HG03571 (cell line): ENCODE results near the gene MRPS31.
"Not testable (repeated sequence)": the region's sequence is repeated elsewhere in the genome, so short reads cannot be mapped to it uniquely, and the experiment has no call there.

ENCODE experiments used
- ATAC-seq: cut with Tn5 transposase; IDR thresholded peaks from one replicate; pipeline ENCODE4 v1.9.1; 2021; ENCODE audit not compliant: unreplicated experiment

MRPS31 gene

DNA sequence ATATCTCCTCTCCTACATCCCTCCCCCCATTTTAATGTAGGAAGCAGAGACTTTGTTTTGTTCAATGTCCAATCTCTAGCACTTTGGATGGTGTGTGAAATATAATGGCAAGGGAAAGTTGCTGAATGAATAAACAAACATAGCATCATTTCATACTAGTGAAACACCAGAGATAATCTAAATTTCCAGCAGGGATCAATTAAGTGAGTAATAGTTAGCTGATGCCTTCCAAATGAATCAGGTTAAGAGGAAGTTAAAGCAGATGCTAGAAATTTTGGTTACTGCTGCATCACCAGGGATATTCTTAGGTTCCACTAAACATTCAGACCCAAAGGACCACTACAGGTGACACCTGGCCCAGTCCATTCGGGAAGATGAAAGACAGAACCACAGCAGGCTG lies 8.1 kb downstream of the MRPS31 start:
- no peak for ATAC-seq

- ATAC-seq = no peak
Measured at GRCh38 chr13:40758811-40759210, 12.2 kb downstream of the MRPS31 start.

- peak; percentile 68 for ATAC-seq
Measured at GRCh38 chr13:40756042-40756441, 14.9 kb downstream of the MRPS31 start.

- ATAC-seq = no peak
Measured at GRCh38 chr13:40755082-40755700, 15.8 kb downstream of the MRPS31 start.

GRCh38 chr13:40749327-40749726 lies 21.7 kb downstream of the MRPS31 start:
- no peak for ATAC-seq

- ATAC-seq = not testable (repeated sequence)
Measured at GRCh38 chr13:40735232-40735548, 35.8 kb downstream of the MRPS31 start.

- ATAC-seq = not testable (repeated sequence)
Measured at GRCh38 chr13:40734536-40735231, 36.3 kb downstream of the MRPS31 start.

DNA sequence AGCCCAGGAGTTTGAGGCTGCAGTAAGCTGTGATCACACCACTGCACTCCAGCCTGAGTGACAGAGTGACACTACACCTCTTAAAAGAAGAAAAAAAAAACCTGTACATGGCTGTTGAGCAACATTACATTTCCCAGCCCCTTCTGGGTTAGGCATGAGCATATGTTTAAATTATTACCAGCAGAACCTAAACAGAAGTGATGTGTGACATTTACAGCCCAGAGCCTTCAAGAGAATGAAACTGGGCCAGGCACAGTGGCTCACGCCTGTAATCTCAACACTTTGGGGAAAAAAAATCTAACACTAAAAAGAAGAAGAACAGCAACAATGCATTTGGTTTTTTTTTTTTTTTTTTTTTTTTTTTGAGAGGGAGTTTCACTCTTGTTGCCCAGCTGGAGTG lies 38.3 kb downstream of the MRPS31 start:
- ATAC-seq = no peak

GRCh38 chr13:40728595-40728994 lies 42.4 kb downstream of the MRPS31 start:
- no peak for ATAC-seq

DNA sequence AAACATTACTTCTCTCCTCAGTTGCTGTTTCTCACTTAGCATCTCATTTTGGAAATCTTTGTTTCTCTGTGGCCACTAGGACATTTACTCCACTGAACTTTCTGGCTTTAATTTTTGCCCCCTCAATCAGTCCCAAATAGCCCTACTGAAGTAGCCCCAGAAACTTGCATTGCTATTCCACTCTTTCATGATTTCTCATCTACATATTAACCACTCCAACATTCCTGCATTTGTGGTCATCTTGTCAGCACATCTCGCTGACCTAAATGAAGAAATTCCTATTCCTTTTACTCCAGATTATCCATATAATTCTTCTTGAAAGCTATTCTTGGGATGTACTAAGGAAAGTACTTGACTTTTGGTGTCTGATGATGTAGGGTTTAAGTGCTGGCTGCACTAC lies 56.6 kb downstream of the MRPS31 start:
- not testable (repeated sequence) for ATAC-seq

DNA sequence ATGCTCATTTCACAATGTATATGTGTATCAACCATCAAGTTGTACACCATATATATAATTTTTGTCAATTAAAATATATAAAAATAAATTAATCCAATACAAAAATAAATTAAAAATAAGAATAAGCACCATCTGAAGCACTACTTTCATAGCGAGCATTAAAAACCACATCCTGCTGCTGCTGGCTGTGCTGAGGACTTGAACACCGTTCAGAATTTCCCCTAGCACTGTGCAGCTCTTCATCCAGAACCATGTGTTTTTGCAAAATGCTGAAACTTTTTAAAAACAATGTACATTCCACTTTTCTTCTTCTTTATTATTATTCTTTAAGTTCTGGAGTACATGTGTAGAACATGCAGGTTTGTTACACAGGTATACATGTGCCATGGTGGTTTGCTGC lies 64.6 kb downstream of the MRPS31 start:
- no peak for ATAC-seq

DNA sequence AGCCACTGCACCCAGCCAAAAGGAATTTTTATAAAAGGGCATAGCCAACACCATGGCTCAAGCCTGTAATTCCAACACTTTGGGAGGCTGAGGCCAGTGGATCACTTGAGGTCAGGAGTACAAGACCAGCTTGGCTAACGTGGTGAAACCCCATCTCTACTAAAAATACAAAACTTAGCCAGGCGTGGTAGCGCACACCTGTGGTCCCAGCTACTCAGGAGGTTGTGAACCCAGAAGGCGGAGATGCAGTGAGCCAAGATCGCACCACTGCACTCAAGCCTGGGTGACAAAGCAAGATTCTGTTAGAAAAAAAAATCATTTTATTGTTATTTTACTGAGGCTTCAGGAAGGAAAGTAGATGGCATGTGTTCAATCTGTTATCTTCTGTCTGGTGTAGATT lies 73.3 kb downstream of the MRPS31 start:
- ATAC-seq = peak; percentile 69

DNA sequence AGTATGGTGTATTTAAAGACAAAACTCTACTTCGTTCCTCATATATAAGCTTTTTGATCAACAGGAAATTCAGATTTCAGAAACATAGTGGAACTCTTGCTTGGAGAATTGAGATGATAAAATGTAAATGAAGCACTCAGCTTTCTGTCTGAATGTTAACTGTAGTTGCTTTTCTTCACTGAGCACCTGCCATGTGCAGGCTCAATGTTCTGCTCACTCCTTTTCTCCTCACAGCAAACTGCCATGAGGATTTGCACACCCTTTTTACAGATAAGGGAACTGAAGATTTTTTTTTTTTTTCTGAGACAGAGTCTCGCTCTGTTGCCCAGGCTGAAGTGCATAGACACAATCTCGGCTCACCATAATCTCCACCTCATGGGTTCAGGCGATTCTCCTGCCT lies 76.6 kb downstream of the MRPS31 start:
- ATAC-seq = no peak

- ATAC-seq = peak; percentile 32
Measured at GRCh38 chr13:40692946-40693345, 78.0 kb downstream of the MRPS31 start.

DNA sequence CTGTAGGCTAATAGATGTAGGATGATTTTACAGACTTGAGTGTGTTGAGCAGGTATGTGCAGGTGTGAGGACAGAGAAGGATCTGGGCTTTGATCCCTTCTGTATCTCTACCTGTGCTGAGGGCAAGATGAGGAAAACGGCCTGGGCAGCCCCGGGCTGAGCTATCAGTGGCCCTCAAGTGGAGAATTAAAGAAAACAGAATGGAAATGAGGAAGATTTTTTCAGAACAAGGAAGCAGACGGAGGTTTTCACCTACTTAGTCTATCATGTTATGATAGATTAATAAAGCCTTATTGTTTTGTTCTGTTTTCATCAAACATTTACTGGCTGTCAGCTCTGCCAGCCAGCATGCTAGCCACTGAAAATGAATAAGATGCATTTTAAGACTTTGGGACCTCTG lies 82.2 kb downstream of the MRPS31 start:
- ATAC-seq = no peak

DNA sequence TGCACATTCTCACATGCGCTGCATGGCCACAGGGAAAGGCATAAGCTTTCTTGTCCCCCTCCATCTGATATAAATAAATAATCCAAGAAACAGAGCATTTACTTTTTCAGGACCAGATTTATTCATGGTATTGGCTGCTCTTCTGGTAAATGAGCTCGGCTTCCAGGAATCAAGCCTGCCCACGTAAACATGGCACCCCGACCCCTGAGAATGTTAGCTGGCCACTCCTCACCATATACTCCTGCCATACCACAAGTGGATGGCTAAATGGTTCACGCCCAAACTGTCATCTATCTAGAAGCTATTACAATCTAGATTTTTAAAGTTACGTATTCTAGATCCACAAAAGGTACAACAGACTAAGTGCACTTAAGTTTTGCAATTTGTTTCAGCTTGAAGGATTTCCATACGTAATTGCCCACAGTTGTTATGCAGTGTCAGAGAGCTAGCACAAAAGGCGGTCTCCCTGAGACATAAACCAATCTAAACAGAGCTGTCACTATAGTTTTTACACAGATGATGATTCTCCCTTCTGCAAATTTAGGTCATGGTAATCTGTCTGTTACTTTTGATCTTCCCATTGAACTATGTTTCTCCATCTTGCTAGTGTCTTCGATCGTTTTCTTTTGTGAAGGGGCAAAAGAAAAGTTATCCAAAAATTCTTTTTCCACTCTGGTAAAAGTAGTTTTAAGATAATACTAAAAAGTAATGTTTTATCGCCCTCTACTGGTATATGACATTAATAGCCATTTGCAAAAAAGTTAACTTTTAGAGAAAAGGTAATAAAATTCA lies 88.3 kb downstream of the MRPS31 start:
- no peak for ATAC-seq

DNA sequence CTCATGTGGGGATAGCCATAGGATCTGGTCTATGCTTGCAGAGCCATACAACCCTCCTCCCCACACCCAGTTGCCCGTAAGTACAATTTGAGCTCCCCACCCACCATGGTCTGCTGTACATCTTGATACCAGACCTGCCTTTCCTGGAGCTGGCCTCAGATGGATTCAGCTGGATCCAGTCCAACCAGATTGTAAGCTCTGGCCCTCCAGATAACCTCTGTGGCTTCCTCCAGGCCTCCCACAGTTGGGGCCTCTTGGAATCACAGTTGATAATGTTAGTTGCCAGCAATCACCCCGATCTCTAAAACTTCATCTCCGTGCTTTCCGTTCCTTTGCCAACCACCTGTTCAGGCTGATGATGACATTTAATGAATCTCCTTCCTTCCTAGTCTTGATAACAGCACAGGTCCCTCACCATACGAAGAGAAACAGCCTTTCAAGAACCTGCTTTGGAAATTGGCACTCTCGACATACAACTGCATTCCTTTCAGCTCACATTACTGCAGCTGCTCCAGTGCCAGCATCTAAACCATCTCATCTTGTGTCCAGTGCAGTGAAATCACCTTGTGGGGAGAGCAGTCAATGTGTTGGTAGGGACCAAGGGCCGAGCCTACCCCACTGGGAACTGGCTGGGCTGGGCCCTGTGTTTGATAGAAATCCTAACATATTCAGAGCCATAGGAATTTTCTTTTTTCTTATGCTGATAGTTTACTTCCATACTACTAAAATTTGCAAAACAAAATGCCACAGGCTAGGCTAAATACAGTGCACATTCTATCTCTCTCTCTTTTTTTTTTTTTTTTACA lies 89.4 kb downstream of the MRPS31 start:
- ATAC-seq = no peak

DNA sequence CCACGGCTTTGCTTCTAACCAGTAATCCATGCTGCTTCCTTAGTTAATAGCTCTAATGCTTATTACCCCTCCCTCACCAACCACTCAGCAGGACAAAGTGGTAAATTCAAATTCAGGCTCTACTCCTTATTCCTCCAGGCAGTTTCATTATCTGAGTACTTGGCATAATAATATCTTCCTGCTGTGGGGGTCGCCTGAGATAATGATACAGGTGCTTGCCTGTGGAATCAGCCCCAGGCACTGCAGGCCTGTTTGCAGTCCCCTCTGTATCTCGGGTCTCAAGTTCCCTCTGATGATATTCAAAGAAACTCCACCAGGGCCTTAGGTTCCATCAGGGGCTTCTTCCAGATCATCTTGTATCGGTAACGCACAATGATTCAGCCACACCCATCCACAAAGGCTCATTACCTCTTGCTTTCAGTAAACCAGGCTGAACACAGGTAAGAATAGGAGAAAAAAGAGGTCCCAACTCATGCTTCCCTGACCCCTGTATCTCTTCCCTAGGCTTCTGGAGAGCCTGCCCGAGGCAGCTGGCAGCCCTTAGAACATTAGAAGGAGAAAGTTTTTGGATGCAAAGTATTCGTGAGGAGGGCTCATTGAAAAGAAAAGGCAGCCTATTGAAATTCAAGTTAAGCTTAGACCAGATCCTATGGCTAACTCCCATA lies 90.2 kb downstream of the MRPS31 start:
- no peak for ATAC-seq

DNA sequence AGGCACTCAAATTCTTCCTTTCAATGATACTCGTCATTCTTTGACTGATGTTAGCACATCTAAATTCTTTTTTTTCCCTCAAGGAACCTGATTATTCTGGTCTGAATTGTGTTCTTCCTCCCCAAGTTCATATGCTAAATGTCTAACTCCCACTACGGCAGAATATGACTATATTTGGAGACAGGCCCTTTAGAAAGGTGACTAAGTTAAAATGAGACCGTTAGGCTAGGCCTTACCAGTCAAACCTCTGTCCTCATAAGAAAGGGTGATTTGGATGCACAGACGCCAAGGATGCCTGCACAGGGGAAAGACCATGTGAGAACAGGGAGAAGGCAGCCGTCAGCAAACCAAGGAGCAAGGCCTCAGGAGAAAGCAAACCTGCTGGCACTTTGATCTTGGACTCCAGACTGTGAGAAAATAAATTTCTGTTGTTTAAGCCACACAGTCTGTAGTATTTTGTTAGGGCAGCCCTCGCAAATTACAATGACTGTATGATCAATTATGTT lies 91.5 kb downstream of the MRPS31 start:
- no peak for ATAC-seq
